Measurements from ENCODE around the gene DYNC2H1. TPM values are rescaled to one million over a fixed set of nuclear protein-coding genes. Genes with fewer than 3 reads are reported as not detected.

The DYNC2H1 gene
- total RNA-seq, 1 experiment from 2014 or later, result 28.9 TPM

DNA sequence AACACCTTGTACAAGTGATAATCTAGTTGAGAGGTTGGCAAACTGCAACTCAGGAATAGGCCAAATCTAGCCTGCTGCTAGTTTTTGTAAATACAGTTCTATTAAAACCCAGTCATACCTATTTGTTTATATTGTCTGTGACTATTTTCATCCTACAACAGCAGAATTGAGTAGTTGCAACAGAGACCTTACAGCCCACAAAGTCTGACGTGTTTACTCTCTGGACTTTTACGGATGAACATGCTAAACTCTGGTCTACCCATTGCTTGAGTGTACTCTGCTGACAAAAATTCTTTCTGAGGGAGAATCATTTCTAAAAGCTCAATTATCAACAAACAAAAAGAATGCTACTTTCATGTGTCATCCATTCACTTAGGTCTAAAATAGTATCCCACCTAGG, 287.0 kb downstream of the DYNC2H1 start:
- Histone ChIP-seq H3K9me2 (replicated peaks; ENCODE audit: low read length) (no peaks in the 10 kb centered on the region), H3F3A (ENCODE audit: low read length, unreplicated experiment) (no peaks in the 10 kb centered on the region), H3K4me2 (ENCODE audit: low read length) (no peak overlapping the region), H3K27me3 (ENCODE audit: low read length) (no peaks in the 10 kb centered on the region), H4K20me1 (ENCODE audit: low read length) (no peaks in the 10 kb centered on the region), H3K9me3 (ENCODE audit: low read length) (no peaks in the 10 kb centered on the region), H3K27ac (ENCODE audit: low read length) (no peak overlapping the region), H2AFZ (ENCODE audit: low read length) (no peak overlapping the region), H3K4me1 (ENCODE audit: insufficient read depth, low read length) (peaks cover 4% of the 10 kb centered on the region; the same call in 1 of the 2 replicates), H3K36me3 (ENCODE audit: low read depth, low read length) (0 out of 2 replicates have a peak, but pooled peaks cover 5% of the 10 kb centered on the region), H3K4me3 (ENCODE audit: low read length) (no peak overlapping the region), H3K9ac (ENCODE audit: low read length) (no peak overlapping the region), H3K79me2 (ENCODE audit: low read length) (no peaks in the 10 kb centered on the region)
- no peak for TF ChIP-seq EZH2 (IDR thresholded peaks at IDR 0.05; ENCODE audit: low read length, unreplicated experiment)
- TF ChIP-seq CTCF (conservative IDR thresholded peaks at IDR 0.05; ENCODE audit: low read depth, low read length), result no peak
- no peak for TF ChIP-seq EZH2phosphoT487 (IDR thresholded peaks at IDR 0.05; ENCODE audit: borderline replicate concordance, low read length)
- POLR2A ChIA-PET (ENCODE audit: unreplicated experiment), result no interaction called here
- intact Hi-C loops (cut with micrococcal nuclease), result no loop called here
- ATAC-seq (no peak), DNase-seq (no peak)
- BruUV-seq (replicated peaks), result no TSS peak
- CTCF ChIA-PET, result no interaction called here

- Histone ChIP-seq H3K36me3 (ENCODE audit: low read depth, low read length) (0 out of 2 replicates have a peak, but pooled peaks cover 5% of the 10 kb centered on the region), H3K79me2 (ENCODE audit: low read length) (no peaks in the 10 kb centered on the region), H3K9me2 (replicated peaks; ENCODE audit: low read length) (no peaks in the 10 kb centered on the region), H3K27me3 (ENCODE audit: low read length) (no peaks in the 10 kb centered on the region), H3K9me3 (ENCODE audit: low read length) (no peaks in the 10 kb centered on the region), H3K9ac (ENCODE audit: low read length) (no peak overlapping the region), H3K27ac (ENCODE audit: low read length) (no peak overlapping the region), H3K4me3 (ENCODE audit: low read length) (no peak overlapping the region), H3F3A (ENCODE audit: low read length, unreplicated experiment) (no peaks in the 10 kb centered on the region), H2AFZ (ENCODE audit: low read length) (no peak overlapping the region), H4K20me1 (ENCODE audit: low read length) (no peaks in the 10 kb centered on the region), H3K4me1 (ENCODE audit: insufficient read depth, low read length) (peaks cover 4% of the 10 kb centered on the region; the same call in 1 of the 2 replicates), H3K4me2 (ENCODE audit: low read length) (no peak overlapping the region)
- no peak for TF ChIP-seq CTCF (conservative IDR thresholded peaks at IDR 0.05; ENCODE audit: low read depth, low read length)
- TF ChIP-seq EZH2phosphoT487 (IDR thresholded peaks at IDR 0.05; ENCODE audit: borderline replicate concordance, low read length), result no peak
- no peak for TF ChIP-seq EZH2 (IDR thresholded peaks at IDR 0.05; ENCODE audit: low read length, unreplicated experiment)
- no peak for ATAC-seq
- CTCF ChIA-PET, result no interaction called here
- no peak for DNase-seq
- no TSS peak for BruUV-seq (replicated peaks)
- intact Hi-C loops (cut with micrococcal nuclease), result no loop called here
- POLR2A ChIA-PET (ENCODE audit: unreplicated experiment), result no interaction called here
These were observed 288.1 kb downstream of the DYNC2H1 start for GRCh38 chr11:103397369-103397768.

- DNase-seq (no peak), ATAC-seq (no peak)
- Histone ChIP-seq H3K36me3 (ENCODE audit: low read depth, low read length) (0 out of 2 replicates have a peak, but pooled peaks cover 5% of the 10 kb centered on the region), H3K79me2 (ENCODE audit: low read length) (no peaks in the 10 kb centered on the region), H3K9me2 (replicated peaks; ENCODE audit: low read length) (no peaks in the 10 kb centered on the region), H3K4me1 (ENCODE audit: insufficient read depth, low read length) (peaks cover 4% of the 10 kb centered on the region; the same call in 1 of the 2 replicates), H3K27me3 (ENCODE audit: low read length) (no peaks in the 10 kb centered on the region), H3F3A (ENCODE audit: low read length, unreplicated experiment) (no peaks in the 10 kb centered on the region), H3K4me3 (ENCODE audit: low read length) (no peak overlapping the region), H3K4me2 (ENCODE audit: low read length) (no peak overlapping the region), H2AFZ (ENCODE audit: low read length) (no peak overlapping the region), H3K27ac (ENCODE audit: low read length) (no peak overlapping the region), H3K9ac (ENCODE audit: low read length) (no peak overlapping the region), H3K9me3 (ENCODE audit: low read length) (no peaks in the 10 kb centered on the region), H4K20me1 (ENCODE audit: low read length) (no peaks in the 10 kb centered on the region)
- ChIA-PET CTCF (no interaction called here), POLR2A (ENCODE audit: unreplicated experiment) (interaction anchor here (0.6 kb wide), 1 partner anchor 114 kb away, joined by 3 read pairs; no protein-coding TSS in a partner anchor)
- BruUV-seq (replicated peaks), result no TSS peak
- intact Hi-C loops (cut with micrococcal nuclease), result no loop called here
- no peak for TF ChIP-seq EZH2phosphoT487 (IDR thresholded peaks at IDR 0.05; ENCODE audit: borderline replicate concordance, low read length)
- no peak for TF ChIP-seq EZH2 (IDR thresholded peaks at IDR 0.05; ENCODE audit: low read length, unreplicated experiment)
- no peak for TF ChIP-seq CTCF (conservative IDR thresholded peaks at IDR 0.05; ENCODE audit: low read depth, low read length)
These were observed 289.6 kb downstream of the DYNC2H1 start for GRCh38 chr11:103398829-103399228.

Measured in PC-3 (cell line).